ENCODE results near the gene RASSF9. TPM values are rescaled to one million over a fixed set of nuclear protein-coding genes. Genes with fewer than 3 reads are reported as not detected.

The RASSF9 gene
- total RNA-seq, 1 donor from 2014 or later, result 0.68 TPM

DNA sequence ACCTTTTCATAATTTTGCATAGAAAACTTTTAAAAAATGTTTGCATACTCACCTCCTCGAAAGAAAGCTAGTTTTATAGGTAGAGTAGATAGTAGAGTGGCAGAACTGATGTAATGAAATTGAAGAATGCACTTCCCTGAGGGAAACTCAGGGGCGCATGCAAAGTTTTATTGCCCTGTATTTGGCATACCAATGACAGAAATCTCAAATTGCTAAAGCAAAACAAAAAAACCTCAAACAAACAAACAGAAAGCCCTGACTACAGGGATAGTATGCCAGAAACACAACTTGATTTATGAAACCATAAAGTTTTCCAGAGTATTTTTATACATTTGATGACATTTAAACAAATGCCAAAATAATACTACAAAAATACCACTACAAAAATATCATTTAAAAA, 1.8 kb downstream of the RASSF9 start:
- FAIRE-seq, result no peak
- peaks cover 22% of the 10 kb centered on the region for H3K4me1 Mint-ChIP-seq (ENCODE audit: low read depth, unreplicated experiment)

DNA sequence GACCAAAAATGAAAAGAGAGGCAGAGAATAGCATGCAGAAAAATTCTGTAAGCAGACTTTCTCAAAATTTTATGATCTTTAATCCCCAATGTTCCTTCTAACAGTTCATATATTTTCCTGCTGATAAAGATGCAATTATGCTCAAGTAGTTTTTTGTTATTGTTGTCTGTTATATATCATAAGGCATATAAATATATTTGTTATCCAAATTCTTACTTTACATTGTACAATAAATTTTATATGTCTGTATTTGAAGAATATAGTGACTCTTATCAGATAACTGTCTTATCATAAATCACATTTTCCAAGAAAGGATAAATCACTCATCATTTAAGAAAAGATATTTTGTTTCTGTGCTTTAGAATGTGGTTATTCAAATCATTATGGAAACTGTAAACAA, 2.6 kb downstream of the RASSF9 start:
- Histone ChIP-seq H3K9ac (ENCODE audit: low read length) (no peak overlapping the region), H4K20me1 (ENCODE audit: insufficient read depth, low read length) (no peaks in the 10 kb centered on the region), H3K4me2 (ENCODE audit: low read length) (peak overlapping the region; percentile 84), H3K9me3 (ENCODE audit: insufficient read depth, low read depth, low read length) (no peaks in the 10 kb centered on the region), H3K27ac (ENCODE audit: low read depth, low read length) (no peak overlapping the region), H3K27me3 (ENCODE audit: insufficient read depth, low read length) (no peaks in the 10 kb centered on the region), H2AFZ (ENCODE audit: low read depth, low read length) (no peak overlapping the region), H3K4me1 (ENCODE audit: insufficient read depth, low read length) (peaks cover 24% of the 10 kb centered on the region), H3K79me2 (ENCODE audit: insufficient read depth, low read length) (peaks cover 19% of the 10 kb centered on the region), H3K4me3 (ENCODE audit: insufficient read depth, low read depth, low read length) (no peak overlapping the region), H3K36me3 (ENCODE audit: insufficient read depth, low read length) (no peaks in the 10 kb centered on the region)
- Mint-ChIP-seq H3K4me1 (ENCODE audit: low read depth, unreplicated experiment) (peaks cover 29% of the 10 kb centered on the region), H3K27me3 (ENCODE audit: low read depth, unreplicated experiment) (no peaks in the 10 kb centered on the region), H3K4me3 (ENCODE audit: unreplicated experiment) (no peak overlapping the region), H3K27ac (ENCODE audit: unreplicated experiment) (no peak overlapping the region), H3K9me3 (ENCODE audit: unreplicated experiment) (no peaks in the 10 kb centered on the region), H3K36me3 (ENCODE audit: low read depth, unreplicated experiment) (no peaks in the 10 kb centered on the region)
- FAIRE-seq (peak; percentile 29), DNase-seq (ENCODE audit: low read depth) (no peak)
- TF ChIP-seq, protein P1, sequence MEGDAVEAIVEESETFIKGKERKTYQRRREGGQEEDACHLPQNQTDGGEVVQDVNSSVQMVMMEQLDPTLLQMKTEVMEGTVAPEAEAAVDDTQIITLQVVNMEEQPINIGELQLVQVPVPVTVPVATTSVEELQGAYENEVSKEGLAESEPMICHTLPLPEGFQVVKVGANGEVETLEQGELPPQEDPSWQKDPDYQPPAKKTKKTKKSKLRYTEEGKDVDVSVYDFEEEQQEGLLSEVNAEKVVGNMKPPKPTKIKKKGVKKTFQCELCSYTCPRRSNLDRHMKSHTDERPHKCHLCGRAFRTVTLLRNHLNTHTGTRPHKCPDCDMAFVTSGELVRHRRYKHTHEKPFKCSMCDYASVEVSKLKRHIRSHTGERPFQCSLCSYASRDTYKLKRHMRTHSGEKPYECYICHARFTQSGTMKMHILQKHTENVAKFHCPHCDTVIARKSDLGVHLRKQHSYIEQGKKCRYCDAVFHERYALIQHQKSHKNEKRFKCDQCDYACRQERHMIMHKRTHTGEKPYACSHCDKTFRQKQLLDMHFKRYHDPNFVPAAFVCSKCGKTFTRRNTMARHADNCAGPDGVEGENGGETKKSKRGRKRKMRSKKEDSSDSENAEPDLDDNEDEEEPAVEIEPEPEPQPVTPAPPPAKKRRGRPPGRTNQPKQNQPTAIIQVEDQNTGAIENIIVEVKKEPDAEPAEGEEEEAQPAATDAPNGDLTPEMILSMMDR (IDR thresholded peaks at IDR 0.05; ENCODE audit: insufficient read depth, low read depth, low read length), result no peak
- no peak for TF ChIP-seq EZH2 (IDR thresholded peaks at IDR 0.05; ENCODE audit: insufficient read depth, low read length)

More for the DNA sequence above, 1.8 kb downstream of the RASSF9 start:
- Histone ChIP-seq H3K27me3 (ENCODE audit: insufficient read depth, low read length) (no peaks in the 10 kb centered on the region), H3K9ac (ENCODE audit: low read length) (no peak overlapping the region), H2AFZ (ENCODE audit: low read depth, low read length) (no peak overlapping the region), H3K79me2 (ENCODE audit: insufficient read depth, low read length) (peaks cover 19% of the 10 kb centered on the region), H3K4me3 (ENCODE audit: insufficient read depth, low read depth, low read length) (peak overlapping the region; percentile 72), H3K27ac (ENCODE audit: low read depth, low read length) (no peak overlapping the region), H3K9me3 (ENCODE audit: insufficient read depth, low read depth, low read length) (no peaks in the 10 kb centered on the region), H3K36me3 (ENCODE audit: insufficient read depth, low read length) (no peaks in the 10 kb centered on the region), H3K4me1 (ENCODE audit: insufficient read depth, low read length) (peaks cover 17% of the 10 kb centered on the region), H3K4me2 (ENCODE audit: low read length) (peak overlapping the region; percentile 84), H4K20me1 (ENCODE audit: insufficient read depth, low read length) (no peaks in the 10 kb centered on the region)
- Mint-ChIP-seq H3K36me3 (ENCODE audit: low read depth, unreplicated experiment) (no peaks in the 10 kb centered on the region), H3K27ac (ENCODE audit: unreplicated experiment) (no peak overlapping the region), H3K4me3 (ENCODE audit: unreplicated experiment) (peak overlapping the region; percentile 57), H3K27me3 (ENCODE audit: low read depth, unreplicated experiment) (no peaks in the 10 kb centered on the region), H3K9me3 (ENCODE audit: unreplicated experiment) (no peaks in the 10 kb centered on the region)
- TF ChIP-seq, protein P1 (IDR thresholded peaks at IDR 0.05; ENCODE audit: insufficient read depth, low read depth, low read length), result no peak
- no peak for TF ChIP-seq EZH2 (IDR thresholded peaks at IDR 0.05; ENCODE audit: insufficient read depth, low read length)
- DNase-seq (ENCODE audit: low read depth), result no peak

DNA sequence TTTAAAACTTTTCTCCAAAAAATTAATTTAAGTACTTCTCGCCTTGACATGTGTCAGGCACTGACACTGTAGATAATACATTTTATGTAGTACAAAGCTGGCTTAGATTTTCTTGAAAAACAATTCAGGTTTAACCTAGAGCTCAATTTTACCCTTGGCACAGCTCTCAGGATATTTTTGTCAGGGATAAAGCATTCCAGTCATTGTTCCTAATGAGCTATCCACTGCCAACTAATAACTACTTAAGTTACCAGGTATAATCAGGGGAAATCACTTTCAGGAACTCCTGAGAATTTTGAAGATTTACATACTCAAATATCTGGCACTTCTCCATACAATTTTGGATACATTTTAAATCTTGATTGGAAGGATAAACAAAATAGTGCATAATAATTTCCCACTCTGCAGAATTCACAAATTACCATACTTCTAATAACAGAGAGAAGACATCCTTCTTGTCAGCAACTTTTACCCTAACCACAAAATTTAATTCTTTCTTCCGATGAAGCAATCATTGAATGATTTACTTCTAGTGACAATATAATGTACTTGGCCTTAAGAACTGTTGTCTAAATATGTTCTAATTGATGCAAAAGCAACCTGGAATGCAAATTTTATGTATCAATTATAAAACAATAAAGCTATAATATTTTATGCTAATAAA, 4.8 kb downstream of the RASSF9 start:
- Histone ChIP-seq H3K4me2 (ENCODE audit: low read length) (no peak overlapping the region), H3K4me1 (ENCODE audit: insufficient read depth, low read length) (peaks cover 19% of the 10 kb centered on the region), H3K79me2 (ENCODE audit: insufficient read depth, low read length) (peaks cover 25% of the 10 kb centered on the region), H4K20me1 (ENCODE audit: insufficient read depth, low read length) (no peaks in the 10 kb centered on the region), H3K4me3 (ENCODE audit: insufficient read depth, low read depth, low read length) (no peak overlapping the region), H3K27ac (ENCODE audit: low read depth, low read length) (no peak overlapping the region), H3K27me3 (ENCODE audit: insufficient read depth, low read length) (no peaks in the 10 kb centered on the region), H2AFZ (ENCODE audit: low read depth, low read length) (no peak overlapping the region), H3K9ac (ENCODE audit: low read length) (no peak overlapping the region), H3K36me3 (ENCODE audit: insufficient read depth, low read length) (no peaks in the 10 kb centered on the region), H3K9me3 (ENCODE audit: insufficient read depth, low read depth, low read length) (no peaks in the 10 kb centered on the region)
- H3K4me1 Mint-ChIP-seq (ENCODE audit: low read depth, unreplicated experiment), result peaks cover 32% of the 10 kb centered on the region
- H3K27me3 Mint-ChIP-seq (ENCODE audit: low read depth, unreplicated experiment), result no peaks in the 10 kb centered on the region
- H3K4me3 Mint-ChIP-seq (ENCODE audit: unreplicated experiment), result no peak overlapping the region
- H3K9me3 Mint-ChIP-seq (ENCODE audit: unreplicated experiment), result no peaks in the 10 kb centered on the region
- TF ChIP-seq, protein P1 (IDR thresholded peaks at IDR 0.05; ENCODE audit: insufficient read depth, low read depth, low read length), result no peak
- no peak for TF ChIP-seq EZH2 (IDR thresholded peaks at IDR 0.05; ENCODE audit: insufficient read depth, low read length)
- FAIRE-seq (no peak), DNase-seq (ENCODE audit: low read depth) (no peak)
- no peaks in the 10 kb centered on the region for H3K36me3 Mint-ChIP-seq (ENCODE audit: low read depth, unreplicated experiment)
- H3K27ac Mint-ChIP-seq (ENCODE audit: unreplicated experiment), result no peak overlapping the region
